Body of pancreas (tissue), 4 donors: Measurements from ENCODE around the gene DYNC1LI1.

ENCODE experiments used
- POLR2A ChIP-seq, 3 donors: fragments of 450-650 bp; IDR thresholded peaks; one replicate each; pipeline ENCODE4 v1.6.1; 2016; ENCODE audit warnings: antibody characterized with exemption in 3 of 3, mild to moderate bottlenecking in 2 of 3
- TF ChIP-seq, protein P1 (sequence below), 7 experiments: fragments of 450-650 bp in 4 of 7; fragments of 200-600 bp in 3 of 7; sonication (generic) in 3 of 7; IDR thresholded peaks; one replicate each; pipeline ENCODE4 v1.5.1; 2016 to 2019; ENCODE audit warnings: antibody characterized with exemption in 7 of 7

DNA sequence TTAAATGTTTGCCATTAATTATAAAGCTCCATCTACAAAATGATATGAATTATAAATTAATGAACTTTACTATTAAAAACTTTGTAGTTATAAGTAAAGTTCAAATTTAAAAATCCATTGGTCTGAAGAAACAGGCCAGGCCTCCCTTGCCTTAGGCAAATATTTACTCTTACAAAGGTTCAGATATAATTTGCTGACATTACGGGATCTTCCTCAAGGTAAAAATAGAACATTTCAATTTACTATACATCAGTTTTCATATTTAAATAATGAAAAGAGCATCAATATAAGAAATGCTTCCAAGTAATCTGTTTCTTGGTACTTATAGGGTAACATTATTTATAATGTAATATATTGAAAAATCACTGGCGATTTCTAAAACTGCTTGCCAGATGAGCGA, 71.7 kb downstream of the DYNC1LI1 start:
- no peak for TF ChIP-seq POLR2A (IDR thresholded peaks at IDR 0.05)
- TF ChIP-seq, protein P1, sequence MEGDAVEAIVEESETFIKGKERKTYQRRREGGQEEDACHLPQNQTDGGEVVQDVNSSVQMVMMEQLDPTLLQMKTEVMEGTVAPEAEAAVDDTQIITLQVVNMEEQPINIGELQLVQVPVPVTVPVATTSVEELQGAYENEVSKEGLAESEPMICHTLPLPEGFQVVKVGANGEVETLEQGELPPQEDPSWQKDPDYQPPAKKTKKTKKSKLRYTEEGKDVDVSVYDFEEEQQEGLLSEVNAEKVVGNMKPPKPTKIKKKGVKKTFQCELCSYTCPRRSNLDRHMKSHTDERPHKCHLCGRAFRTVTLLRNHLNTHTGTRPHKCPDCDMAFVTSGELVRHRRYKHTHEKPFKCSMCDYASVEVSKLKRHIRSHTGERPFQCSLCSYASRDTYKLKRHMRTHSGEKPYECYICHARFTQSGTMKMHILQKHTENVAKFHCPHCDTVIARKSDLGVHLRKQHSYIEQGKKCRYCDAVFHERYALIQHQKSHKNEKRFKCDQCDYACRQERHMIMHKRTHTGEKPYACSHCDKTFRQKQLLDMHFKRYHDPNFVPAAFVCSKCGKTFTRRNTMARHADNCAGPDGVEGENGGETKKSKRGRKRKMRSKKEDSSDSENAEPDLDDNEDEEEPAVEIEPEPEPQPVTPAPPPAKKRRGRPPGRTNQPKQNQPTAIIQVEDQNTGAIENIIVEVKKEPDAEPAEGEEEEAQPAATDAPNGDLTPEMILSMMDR (IDR thresholded peaks at IDR 0.05) = no peak
